Body of pancreas (tissue), 4 donors: ENCODE results near the gene STEAP2. TPM values are rescaled to one million over a fixed set of nuclear protein-coding genes. Genes with fewer than 3 reads are reported as not detected.
"Not testable (repeated sequence)": the region's sequence is repeated elsewhere in the genome, so short reads cannot be mapped to it uniquely, and the experiment has no call there.

ENCODE experiments used
- ATAC-seq: fragments of 150-250 bp; one replicate; pipeline ENCODE4 v1.9.1; 2016
- DNase-seq, 4 donors: peaks; one replicate each; pipeline ENCODE4 v3.0.0-alpha.2; 2019
- H3K27ac ChIP-seq, 4 donors: fragments of 200-600 bp; sonication (generic); 1 replicate in 3 of 4; 2 replicates in 1 of 4; pipeline versions ENCODE4 v1.5.1 to v1.6.1; 2016 to 2019; ENCODE audit warnings: mild to moderate bottlenecking in 1 of 4, mixed read lengths in 1 of 4, moderate library complexity in 1 of 4
- H3K27me3 ChIP-seq, 2 donors: fragments of 200-600 bp; sonication (generic); one replicate each; pipeline ENCODE4 v1.6.0; 2016; ENCODE audit warnings: mild to moderate bottlenecking in 1 of 2
- H3K36me3 ChIP-seq, 2 donors: fragments of 200-600 bp; sonication (generic); replicated peaks in 1 of 2; 2 replicates each; pipeline ENCODE4 v1.5.1; 2016; ENCODE audit warnings: low read depth in 2 of 2; ENCODE audit not compliant: insufficient read depth in 1 of 2
- H3K4me1 ChIP-seq: fragments of 200-600 bp; sonication (generic); one replicate; pipeline ENCODE4 v1.6.0; 2016
- H3K4me3 ChIP-seq, 2 donors: fragments of 200-600 bp; sonication (generic); 1 replicate in 1 of 2; 2 replicates in 1 of 2; pipeline ENCODE4 v1.5.1; 2016 to 2019
- H3K9me3 ChIP-seq, 3 donors: fragments of 200-600 bp; sonication (generic); 1 replicate in 2 of 3; 2 replicates in 1 of 3; pipeline ENCODE4 v1.5.1; 2016
- POLR2A ChIP-seq, 3 donors: fragments of 450-650 bp; IDR thresholded peaks; one replicate each; pipeline ENCODE4 v1.6.1; 2016; ENCODE audit warnings: antibody characterized with exemption in 3 of 3, mild to moderate bottlenecking in 2 of 3
- WGBS, 2 donors: methylation state at CpG; one replicate each; pipeline ENCODE4 v1.1.5; 2017; 5-methylcytosine and 5-hydroxymethylcytosine counted together
- intact Hi-C: fragments of 100-400 bp; cut with DNase I; formaldehyde crosslinking; loops from one replicate; pipeline ENCODE4 v1.15.1; 2023
- total RNA-seq, 2 donors: library from RNA; depleted of rRNA; stranded (reverse); fragments of >200 nt; gene quantifications; one replicate each; pipeline ENCODE4 v1.1.0, GENCODE V29; 2016
- TF ChIP-seq, protein P1 (sequence below), 7 experiments: fragments of 450-650 bp in 4 of 7; fragments of 200-600 bp in 3 of 7; sonication (generic) in 3 of 7; IDR thresholded peaks; one replicate each; pipeline ENCODE4 v1.5.1; 2016 to 2019; ENCODE audit warnings: antibody characterized with exemption in 7 of 7

The STEAP2 gene
- total RNA-seq, 2 donors from 2014 or later: 9.2 to 12.7 TPM

DNA sequence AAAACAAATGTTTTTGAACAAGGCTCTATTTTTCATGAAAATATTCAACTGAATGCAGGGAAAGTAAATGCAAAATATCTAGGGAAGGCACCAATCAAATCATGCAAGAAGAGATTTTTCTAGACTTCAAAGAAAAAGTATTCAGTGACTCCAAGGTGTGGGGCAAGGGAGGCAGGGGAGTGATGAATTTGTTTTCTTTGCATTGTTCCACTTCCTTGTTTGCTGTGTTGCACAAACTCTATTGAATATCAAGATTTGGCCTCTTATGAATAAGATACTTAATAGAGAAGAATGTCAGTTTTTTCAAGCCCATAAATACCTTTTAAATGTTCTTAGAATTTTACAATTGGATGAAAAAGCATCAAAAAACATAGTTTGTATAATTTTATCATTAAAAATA is 30.9 kb upstream of the STEAP2 start:
- Histone ChIP-seq H3K27me3 (no peaks in the 10 kb centered on the region), H3K36me3 (no peaks in the 10 kb centered on the region), H3K4me3 (no peak overlapping the region), H3K9me3 (no peaks in the 10 kb centered on the region), H3K27ac (peak overlapping the region in 1 of 4 donors; percentile 20), H3K4me1 (peaks cover 8% of the 10 kb centered on the region)
- TF ChIP-seq POLR2A (IDR thresholded peaks at IDR 0.05): no peak
- TF ChIP-seq, protein P1, sequence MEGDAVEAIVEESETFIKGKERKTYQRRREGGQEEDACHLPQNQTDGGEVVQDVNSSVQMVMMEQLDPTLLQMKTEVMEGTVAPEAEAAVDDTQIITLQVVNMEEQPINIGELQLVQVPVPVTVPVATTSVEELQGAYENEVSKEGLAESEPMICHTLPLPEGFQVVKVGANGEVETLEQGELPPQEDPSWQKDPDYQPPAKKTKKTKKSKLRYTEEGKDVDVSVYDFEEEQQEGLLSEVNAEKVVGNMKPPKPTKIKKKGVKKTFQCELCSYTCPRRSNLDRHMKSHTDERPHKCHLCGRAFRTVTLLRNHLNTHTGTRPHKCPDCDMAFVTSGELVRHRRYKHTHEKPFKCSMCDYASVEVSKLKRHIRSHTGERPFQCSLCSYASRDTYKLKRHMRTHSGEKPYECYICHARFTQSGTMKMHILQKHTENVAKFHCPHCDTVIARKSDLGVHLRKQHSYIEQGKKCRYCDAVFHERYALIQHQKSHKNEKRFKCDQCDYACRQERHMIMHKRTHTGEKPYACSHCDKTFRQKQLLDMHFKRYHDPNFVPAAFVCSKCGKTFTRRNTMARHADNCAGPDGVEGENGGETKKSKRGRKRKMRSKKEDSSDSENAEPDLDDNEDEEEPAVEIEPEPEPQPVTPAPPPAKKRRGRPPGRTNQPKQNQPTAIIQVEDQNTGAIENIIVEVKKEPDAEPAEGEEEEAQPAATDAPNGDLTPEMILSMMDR (IDR thresholded peaks at IDR 0.05): no peak
- peak; percentile 52 for ATAC-seq
- no peak for DNase-seq
- intact Hi-C loops: no loop called here

DNA sequence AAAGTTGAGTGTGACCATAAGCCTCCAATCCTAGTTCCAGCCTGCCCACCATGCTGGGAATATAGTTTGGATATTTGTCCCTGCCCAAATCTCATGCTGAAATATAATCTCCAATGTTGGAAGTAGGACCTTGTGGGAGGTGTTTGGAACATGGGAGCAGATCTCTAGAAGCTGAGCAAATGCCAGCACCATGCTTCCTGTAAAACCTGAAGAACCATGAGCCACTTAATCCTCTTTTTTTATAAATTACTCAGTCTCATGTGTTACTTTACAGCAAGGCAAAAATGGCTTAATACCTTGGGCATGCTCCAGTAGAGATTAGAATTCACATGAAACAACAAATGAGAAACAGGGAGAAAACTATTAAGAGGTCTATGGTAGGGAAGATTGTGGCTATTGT is 30.1 kb upstream of the STEAP2 start:
- intact Hi-C loops: no loop called here
- Histone ChIP-seq H3K27ac (no peak overlapping the region), H3K27me3 (no peaks in the 10 kb centered on the region), H3K4me1 (peaks cover 8% of the 10 kb centered on the region), H3K36me3 (no peaks in the 10 kb centered on the region), H3K4me3 (no peak overlapping the region), H3K9me3 (no peaks in the 10 kb centered on the region)
- TF ChIP-seq, protein P1 (IDR thresholded peaks at IDR 0.05): no peak
- TF ChIP-seq POLR2A (IDR thresholded peaks at IDR 0.05): no peak
- ATAC-seq: no peak
- DNase-seq: no peak

DNA sequence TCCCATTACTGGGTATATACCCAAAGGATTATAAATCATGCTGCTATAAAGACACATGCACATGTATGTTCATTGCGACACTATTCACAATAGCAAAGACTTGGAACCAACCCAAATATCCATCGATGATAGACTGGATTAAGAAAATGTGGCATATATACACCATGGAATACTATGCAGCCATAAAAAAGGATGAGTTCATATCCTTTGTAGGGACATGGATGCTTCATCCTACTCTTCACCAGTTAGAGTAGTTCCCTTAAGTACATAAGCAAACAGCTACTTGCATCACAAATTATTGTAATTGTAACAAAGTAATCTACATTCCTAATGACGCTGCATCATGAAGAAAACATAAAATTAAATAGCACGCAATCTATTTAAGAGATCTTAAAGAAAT is 25.2 kb upstream of the STEAP2 start:
- DNase-seq, H3K36me3 ChIP-seq, H3K4me1 ChIP-seq, ATAC-seq, H3K9me3 ChIP-seq, H3K4me3 ChIP-seq, intact Hi-C loops, H3K27me3 ChIP-seq, H3K27ac ChIP-seq: not testable (repeated sequence)
- 81 to 85% methylated on average over 4 of the region's 4 CpGs for WGBS, 2 donors

DNA sequence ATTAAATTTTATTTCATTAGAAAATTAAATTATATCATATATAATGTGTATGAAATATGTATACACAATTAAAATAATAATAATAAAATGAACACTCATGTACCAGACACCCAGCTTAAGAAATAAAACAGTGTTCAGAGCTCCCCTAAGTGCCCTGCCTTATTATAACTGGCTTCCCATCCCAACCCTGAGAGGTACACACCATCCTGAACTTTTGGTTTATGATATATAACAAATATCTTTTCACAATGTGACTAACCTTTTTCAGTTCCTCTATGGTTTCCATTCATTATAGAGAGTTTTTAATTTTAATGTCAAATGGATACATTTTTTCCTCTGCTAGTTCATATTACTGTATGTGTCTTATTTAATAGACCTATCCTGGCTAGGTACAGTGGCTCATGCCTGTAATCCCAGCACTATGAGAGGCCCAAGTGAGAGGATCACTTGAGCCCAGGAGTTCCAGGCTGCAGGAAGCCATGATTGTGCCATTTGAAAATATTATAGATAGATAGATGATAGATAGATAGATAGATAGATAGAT is 24.0 kb upstream of the STEAP2 start:
- TF ChIP-seq POLR2A (IDR thresholded peaks at IDR 0.05): no peak
- TF ChIP-seq, protein P1 (IDR thresholded peaks at IDR 0.05): no peak
- Histone ChIP-seq H3K9me3 (no peaks in the 10 kb centered on the region), H3K36me3 (no peaks in the 10 kb centered on the region), H3K4me1 (peaks cover 9% of the 10 kb centered on the region), H3K27ac (peak overlapping the region in 1 of 4 donors; percentile 66), H3K27me3 (no peaks in the 10 kb centered on the region), H3K4me3 (no peak overlapping the region)
- no peak for DNase-seq
- ATAC-seq: no peak
- intact Hi-C loops: no loop called here

DNA sequence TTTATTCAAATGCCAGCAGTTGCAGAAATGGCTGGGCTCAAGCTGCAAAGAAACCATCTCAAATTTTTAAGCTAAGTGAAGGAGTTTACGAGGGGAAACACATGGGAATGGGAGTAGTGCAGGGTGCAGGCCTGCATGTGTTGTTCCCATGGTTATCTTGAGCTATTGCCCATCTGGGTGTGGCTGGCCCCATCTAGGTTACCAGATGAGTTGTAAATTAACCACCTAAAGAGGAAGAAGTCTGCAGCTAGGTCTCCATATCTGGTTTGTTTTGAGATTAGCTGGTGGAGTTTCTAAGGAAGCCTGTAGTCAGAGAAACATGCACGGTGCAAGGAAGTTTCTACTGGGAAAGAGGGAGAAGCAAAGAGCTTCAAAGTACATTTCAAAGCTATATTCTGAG is 23.3 kb upstream of the STEAP2 start:
- ATAC-seq: peak; percentile 97
- DNase-seq: peak; percentile 29 to 64 (median 40)

More for the DNA sequence above, 23.3 kb upstream of the STEAP2 start:
- TF ChIP-seq POLR2A (IDR thresholded peaks at IDR 0.05): no peak
- TF ChIP-seq, protein P1 (IDR thresholded peaks at IDR 0.05): no peak
- intact Hi-C loops: no loop called here
- Histone ChIP-seq H3K27me3 (no peaks in the 10 kb centered on the region), H3K9me3 (no peaks in the 10 kb centered on the region), H3K4me3 (no peak overlapping the region), H3K27ac (peak overlapping the region in 2 of 4 donors; percentile 61 to 66), H3K4me1 (peaks cover 9% of the 10 kb centered on the region), H3K36me3 (no peaks in the 10 kb centered on the region)
- WGBS, 2 donors: 7 to 8% methylated on average over 2 of the region's 2 CpGs
